Medulla oblongata (tissue), 1 donor: ENCODE results near the gene SERTAD2.

ENCODE experiments used
- DNase-seq: peaks from one replicate; pipeline ENCODE4 v3.0.0-alpha.2; 2015; ENCODE audit errors: extremely low spot score

SERTAD2 gene

DNA sequence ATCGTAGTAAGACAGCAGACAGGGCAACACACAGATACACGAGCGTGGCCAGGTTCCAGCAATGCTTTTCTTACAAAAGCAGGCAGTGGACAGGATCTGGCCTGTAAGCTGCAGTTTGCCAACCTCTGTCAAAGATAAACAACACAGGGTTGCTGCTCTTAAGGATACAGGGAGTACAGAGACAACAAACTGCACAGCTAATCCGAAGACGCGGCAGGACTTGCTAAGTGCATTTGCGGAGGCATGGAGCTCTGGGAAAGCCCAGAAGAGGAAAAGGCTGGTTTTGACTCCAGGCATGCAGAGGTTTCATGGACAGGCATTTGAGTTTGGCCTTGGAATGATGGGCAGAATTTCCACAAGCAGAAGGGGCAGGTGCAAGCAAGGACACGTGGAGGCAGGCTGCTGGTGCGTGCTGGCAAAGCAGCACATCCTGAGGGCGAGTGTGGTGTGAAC is 24.4 kb downstream of the SERTAD2 start:
- no peak for DNase-seq

DNA sequence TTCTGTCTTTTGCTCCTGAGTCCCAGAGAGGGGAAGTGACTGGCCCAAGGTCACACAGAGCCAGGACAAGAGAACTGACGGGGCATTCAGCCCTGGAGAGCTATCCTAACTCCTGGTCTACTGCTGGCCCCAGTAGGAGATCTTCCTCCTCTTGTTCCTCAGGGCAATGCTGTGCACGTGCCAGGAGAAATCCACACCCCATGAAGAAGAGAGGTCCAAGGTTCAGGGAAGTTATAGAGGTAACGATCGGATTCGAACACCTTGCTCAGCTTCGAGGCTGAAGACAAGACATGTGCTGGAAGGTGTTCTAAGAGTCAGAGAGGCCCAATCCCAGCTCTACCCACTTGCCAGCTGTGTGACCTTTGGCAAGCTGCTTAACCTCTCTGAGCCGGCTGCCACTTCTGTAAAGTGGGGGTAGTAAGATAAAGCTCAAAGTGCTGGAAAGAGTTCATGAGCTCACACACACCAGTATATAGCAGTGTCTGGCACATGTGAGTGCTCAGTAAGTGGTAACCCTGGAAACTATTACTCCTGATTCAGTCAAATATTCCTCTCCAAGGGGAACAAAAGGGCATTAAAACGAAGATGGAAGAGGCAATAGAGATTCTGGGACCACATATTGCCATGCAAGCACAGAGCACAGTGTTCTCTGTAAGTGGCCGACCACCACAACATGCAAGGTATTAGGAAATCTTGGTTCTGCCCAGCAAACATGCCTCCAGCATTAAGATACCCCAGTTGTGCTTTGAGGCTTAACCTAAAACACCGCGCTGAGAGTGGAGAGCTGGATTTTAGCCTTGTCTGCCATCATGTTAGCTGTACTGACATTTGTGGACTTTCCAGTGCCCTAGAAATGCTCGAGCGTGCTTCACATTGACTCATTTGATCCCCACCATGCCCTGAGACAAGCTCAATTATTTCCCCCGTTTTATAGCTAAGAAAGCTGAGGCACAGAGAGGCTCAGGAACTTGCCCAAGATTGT is 25.6 kb downstream of the SERTAD2 start:
- no peak for DNase-seq

DNA sequence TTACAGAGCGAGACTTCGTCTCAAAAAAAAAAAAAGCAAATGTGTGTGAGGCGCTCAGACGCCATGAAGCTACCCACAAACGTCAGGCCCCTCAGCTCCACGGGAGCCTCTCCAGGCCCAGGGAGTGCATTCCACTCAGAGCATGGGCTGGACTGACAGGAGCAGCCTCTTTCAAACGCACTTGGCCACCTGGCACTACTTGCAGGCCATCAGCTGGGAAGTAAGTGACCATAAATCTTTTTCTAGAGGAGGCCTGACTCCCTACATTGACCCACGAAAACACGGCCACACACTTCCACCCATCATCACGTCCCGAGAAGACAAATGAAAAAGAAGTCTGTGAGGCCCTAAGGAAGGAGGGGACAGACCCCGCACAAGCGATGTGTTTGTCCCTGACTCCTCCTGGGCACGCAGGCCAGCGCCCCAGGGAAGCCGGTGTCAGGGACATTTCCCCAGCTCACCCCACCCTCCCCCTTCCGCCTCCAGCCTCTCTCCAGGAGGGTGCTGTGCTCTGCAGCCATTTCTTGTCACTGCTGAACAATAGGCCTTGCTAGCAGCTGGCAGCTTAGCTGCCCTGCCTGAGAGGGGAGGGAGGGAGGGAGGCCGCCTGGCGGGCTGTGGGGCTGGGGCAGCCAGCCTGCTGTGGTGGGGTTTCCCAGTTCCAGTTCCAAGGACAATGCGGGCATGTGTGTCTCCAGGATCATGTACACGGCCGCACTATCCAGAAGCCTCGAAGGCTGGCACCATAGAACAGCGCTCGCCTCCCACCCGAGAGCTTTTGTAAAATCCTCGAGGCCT is 26.6 kb downstream of the SERTAD2 start:
- DNase-seq, result peak; percentile 81

DNA sequence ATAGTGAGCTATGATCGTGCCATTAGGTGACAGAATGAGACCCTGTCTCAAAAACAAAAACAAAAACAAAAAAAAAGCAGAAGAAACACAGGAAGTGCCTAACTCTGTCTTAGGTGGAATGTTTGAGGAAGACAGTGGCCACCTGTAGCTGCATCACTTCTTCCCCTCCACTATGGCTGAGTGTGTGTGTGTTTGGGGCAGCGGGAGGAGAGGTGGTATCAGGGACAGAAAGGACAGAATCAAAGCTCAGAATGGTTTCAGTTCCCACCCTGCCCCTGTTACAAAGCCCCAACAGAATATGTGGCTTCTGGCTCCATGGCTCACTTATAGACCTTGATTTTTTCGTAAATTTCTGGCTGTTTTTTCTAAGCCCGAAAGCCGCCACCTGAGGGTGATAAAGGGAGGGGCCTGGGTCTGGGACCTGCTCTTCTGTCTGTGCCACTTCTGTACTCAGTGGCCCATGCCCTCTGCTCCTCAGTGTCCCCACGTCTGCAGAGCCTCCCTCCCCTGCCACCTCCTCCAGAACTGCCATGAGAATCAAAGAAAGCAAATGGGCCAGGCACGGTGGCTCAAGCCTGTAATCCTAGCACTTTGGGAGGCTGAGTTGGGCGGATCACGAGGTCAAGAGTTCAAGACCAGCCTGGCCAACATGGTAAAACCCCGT is 27.4 kb downstream of the SERTAD2 start:
- no peak for DNase-seq

DNA sequence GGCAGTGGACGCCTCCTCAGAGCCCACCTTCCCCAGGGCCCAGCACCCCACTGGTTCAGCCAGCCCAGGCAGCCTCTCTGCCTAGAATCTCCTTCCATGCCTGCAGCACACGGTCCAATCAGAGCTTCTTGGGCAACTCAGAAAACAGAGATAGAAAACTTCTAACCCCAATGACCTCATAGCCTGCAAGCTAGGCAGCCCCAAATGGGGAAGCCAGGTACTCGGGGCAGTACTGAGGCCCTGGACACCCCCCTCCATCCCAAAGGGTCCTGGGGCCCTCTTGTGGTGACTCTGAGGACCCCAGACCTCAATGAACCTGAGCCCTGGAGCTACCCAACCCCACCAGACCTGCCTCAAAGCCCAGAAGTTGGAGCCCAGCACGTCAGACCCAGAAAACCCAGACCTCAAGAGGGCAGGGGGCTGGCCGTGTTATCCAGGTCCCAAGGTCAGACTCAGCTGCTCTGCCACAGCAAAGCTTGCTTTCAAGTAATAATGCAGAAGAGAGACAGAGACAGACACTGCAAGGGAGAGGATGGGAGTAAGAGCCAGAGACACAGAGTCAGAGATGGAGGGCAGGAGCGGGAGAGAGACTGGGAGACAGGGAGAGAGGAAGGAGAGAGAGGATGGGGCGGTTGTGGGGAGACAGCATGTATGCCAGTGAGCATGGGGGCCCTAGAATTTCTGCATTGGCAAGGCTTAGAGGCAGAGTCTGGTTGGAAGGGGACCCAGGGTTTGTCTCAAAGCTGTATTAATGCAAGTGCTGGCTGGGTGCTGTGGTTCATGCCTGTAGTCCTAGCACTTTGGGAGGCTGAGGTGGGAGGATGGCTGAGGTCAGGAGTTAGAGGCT is 28.2 kb downstream of the SERTAD2 start:
- DNase-seq, result no peak

DNA sequence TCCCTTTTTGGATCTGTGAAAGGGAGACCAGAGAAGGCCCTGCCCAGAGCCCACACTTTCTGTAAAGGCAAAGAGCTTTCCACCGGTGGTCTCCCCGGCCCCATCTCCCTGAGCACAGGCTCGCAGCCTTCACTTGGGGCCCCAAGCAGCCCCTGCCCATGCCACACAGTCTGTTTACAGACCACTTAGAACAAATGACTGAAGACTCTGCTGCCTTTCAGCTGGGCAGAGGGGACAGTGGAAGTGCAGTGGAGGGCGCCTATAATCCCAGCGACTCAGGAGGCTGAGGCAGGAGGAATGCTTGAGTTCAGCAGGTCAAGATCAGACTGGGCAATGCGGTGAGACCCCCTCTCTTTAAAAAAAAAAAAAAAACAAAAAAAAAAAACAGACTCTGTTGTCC is 28.9 kb downstream of the SERTAD2 start:
- DNase-seq, result no peak

DNA sequence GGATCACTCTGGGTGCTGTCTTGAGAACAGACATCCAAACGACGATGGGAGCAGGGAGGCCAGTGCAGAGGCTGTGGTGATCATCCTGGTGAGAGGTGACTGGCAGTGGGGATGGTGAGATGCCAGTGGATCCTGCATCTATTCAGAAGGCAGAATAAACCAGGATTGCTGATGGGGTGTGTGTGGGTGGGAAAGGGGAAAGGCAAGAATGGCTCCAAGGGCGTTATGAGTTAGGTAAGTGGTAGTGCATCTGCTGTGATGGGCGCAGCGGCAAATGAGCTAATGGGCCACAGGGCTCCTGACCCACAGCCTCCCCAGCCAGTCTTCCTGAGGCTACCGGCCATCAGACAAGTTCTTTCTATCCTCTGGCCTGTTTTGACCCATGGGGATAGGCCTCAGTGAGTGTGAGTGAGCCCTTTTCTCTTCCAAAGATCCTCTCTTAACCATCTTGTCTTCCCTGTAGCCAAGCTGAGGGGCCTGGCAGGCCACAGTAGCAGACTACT is 29.6 kb downstream of the SERTAD2 start:
- DNase-seq, result no peak

DNA sequence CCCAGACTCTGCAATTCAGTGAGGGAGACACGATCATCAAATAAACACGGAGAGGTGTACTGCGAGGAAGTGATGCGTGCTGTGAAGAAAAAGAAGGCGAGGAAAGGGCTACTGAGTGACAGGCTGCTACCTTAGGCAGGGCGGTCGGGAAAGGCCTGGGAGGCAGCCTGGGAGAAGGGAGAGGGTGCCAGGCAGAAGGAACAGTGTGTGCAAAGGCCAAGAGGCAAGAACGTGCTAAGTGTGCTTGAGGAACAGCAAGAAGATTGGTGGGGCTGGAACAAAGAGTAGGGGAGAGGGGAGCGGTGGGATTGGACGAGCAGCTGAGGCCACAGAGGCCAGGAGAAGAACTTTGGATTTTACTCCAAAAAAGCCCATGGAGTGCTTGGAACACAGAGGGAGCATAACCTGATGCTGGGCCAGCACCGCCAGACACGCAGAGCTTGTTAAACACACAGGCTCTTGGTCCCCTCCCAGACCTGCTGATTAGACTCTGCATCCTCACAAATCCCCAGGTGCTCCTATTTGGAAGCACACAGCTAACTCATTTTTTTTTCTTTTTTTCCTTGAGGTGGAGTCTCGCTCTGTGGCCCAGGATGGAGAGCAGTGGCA is 30.4 kb downstream of the SERTAD2 start:
- no peak for DNase-seq

DNA sequence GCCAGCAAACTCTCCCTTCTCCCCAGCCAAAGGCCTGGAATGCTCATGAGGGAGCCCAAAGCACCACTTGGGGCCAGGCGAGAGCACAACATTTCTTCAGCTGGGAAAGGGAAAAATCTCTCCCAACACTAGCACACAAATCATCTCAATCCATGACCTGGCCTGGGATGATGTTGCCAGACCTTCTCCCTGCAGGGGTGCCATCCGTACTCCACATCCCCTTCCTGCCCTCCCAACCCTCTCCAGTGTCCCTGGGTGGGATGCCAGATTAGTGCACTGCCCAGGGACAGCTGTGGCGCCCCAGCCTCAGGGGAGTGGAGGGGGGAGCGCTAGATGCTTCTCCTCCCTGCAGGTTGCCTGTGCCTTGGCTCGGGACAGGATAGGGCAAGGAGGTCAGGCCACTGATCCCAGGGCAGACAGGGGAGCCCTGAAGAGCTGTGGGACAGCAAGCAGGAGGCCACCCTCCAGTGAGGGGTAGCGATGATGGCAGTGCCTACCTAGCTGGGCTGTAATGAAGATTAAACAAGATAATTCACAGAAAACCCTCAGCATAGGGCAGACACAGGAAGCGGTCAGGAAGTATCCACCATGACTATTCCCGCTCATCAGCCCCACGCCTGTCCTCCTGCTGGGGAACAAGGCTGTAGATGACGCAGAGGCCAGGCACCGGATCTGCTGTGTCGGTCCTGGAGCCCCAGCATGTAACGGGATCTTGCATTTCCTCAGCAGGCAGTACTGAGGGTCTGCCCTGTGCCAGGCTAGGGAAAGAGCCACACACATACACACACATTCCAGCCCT is 31.1 kb downstream of the SERTAD2 start:
- peak; percentile 59 for DNase-seq

DNA sequence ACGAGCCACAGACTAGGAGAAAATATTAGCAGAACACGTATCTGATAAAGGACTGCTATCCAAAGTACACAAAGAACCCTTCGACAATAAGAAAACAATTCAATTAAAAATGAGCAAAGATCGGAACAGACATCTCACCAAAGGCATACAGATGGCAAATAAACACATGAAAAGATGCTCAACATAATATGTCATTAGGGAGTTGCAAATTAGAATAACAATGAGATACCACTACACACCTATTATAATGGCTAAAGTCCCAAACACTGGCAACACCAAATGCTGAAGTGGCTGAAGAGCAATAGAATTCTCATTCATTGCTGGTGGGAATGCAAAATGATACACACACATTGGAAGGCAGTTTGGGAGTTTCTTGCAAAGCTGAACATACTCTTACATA is 33.1 kb downstream of the SERTAD2 start:
- no peak for DNase-seq

DNA sequence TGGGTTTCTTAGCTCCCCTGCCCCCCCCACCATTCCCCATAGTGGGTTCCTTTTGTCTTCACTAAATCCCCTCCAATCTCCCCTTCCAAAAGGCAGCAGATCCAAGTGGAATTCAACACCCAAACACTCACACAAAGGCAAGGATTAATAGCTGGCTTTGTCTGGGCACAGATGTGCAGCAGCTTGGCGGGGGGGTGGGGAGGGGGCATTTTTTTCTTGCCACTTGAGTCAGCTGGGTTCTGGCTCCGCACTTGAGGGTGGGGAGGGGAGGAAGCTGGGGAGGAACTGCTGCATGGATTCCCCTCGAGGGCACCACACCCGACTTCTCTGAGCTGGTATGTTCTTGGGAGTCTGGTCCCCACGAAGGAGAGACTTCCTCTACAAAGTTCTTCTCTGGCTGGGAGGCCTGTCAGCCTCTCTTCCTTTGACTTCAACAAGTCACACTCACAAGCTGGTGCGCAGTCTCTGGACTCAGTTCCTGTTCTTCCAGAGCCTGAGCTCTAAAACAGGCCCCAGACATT is 36.0 kb downstream of the SERTAD2 start:
- DNase-seq, result peak; percentile 52

DNA sequence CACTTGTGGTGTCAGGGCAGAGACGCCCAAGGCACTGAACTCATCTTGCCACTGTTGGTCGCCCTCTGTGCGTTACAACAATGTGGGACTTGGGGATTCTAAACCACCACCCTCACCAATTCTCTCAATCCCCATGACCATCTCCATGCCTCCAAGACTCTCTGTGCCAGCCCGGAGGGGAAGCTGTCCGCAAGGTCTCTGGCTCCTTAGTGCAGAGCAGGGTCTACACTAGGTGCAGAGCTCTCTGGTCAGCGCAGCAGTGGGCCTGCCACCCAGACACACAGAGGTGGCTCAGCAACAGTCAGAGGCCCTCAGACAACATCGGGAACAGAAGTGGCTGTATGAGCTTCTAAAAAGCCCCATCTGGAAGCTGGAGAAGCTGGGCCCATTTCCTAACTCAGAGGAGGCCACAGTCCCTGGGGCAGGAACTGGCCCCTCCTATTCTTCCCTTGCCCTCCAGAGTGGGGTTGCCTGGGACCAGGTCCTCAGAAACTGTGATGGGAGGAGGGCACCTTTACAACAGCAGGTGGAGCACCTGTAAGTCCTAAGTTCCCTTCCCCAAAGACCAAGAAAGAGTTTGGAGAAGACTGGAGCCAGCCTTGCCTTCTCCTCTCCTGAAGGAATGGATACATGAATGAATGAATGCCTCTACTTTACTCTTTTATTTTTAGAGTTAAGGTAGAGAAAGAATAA is 37.7 kb downstream of the SERTAD2 start:
- DNase-seq, result no peak

DNA sequence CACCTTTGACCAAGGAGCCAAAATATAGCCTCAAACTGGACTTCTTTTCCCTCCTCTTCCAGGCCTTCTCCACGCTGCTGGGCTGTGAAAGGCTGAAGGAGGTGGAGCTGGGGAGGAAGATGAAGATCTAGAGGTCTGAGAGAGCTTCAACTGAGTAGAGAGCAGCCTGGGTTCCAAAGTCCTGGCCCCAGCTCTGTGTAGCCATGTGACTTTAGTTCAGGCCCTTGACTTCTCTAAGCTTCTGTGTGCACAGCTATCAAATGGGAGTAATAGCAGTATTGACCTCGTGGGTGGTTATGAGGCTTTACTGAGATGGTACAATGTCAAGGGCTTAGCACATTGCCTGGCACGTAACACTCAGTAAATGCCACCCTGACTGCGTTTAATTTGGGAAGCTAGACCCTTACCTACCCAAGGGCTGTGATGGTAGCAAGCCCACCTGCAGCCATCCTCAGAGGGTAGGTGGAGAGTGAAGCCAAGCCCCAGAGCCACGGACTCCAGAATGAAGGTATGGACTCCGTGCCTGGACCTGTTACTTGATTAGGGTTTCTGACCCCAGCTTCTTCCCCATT is 38.4 kb downstream of the SERTAD2 start:
- no peak for DNase-seq

DNA sequence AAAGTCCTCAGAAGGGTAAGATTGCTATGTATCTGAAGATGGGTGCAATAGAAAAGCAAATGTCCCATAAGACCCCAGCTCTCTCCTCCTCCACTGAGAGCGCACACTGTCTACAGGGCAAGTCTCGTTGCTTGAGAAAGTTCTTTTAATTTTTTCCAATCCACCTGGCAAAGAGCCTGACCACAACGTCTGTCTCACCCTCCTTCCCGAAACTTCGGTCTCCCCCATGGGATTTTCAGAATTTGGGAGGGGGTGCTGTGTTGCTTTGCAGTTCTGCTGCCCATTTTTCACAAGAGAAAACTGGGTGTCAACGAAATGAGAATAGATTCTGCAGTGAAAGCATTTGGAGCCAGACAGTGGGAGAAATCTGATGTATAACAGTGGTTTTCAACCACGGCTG is 40.4 kb downstream of the SERTAD2 start:
- DNase-seq, result no peak

DNA sequence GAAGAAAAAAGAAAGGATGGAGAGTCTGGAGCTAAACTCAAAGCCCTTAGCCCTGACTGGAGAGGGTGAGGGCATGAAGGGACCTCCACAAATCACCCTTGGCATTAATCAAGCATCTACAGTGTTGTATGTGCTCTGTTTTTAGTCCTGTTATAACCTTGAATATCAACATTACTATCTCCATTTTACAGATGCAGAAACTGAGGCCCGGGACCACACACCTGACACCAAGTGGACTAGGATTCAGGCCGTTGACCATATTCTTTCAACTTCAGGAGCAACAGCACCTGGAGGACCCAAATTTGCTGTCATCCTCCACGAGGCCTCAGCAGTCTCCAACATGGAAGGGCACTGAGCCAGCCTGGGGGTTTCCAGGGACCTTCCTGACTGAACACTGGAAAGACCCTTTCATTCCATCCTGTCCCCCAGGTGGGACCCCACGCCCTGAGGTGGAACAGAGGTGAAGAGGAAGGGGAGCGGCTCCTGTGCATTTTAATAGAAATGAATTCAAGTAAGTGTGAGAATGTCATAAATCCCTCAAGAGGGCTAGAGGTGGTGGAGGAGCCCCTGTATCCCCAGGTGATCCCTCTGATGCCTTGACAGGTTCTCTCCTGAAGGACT is 41.0 kb downstream of the SERTAD2 start:
- no peak for DNase-seq

DNA sequence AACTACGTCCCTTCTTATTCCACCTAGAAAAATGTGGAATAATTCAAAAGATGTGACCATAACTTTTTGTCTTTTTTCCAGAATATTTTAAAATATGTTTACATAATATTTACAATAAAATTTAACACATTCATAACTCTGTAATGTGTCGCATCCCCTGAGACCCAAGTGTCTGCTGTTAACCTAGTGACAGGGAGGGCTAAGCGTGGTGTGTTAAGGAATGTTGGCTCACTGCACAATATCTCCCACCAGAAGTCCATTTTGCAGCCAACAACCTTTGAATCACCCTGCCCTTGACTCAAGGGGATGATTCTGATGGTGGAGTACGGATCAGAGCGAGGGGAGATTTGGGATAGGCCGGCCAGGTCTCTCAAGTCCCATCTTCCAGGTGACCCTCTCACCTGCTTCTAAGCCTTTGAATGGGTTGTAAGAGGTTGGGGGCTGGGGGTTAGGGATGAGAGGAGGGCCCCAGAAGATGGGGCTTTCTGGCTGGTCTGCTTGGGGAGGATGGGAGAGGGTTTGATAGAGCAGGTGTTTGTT is 43.3 kb downstream of the SERTAD2 start:
- DNase-seq, result no peak

DNA sequence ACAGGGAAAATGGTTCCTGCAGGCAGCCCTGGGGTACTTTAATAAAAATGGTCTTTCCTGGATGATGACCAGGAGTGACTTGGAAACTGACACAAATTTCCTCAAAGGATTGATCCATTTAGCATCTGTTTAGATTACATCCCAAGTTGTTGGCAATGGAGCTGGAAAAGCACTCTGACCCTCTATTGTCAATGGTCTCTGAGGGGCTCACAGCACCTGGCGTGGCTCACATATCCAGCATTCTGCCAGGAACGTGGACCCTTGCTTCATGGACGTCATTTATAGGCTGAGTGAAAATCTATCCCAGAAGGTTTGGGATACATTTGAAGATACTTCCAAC is 43.8 kb downstream of the SERTAD2 start:
- DNase-seq, result no peak
